PC-3 (cell line): ENCODE data around the gene CD9. TPM values are rescaled to one million over a fixed set of nuclear protein-coding genes. Genes with fewer than 3 reads are reported as not detected.

Source experiments
- ATAC-seq: fragments of 200-7000 bp; cut with Tn5 transposase; 2 replicates; pipeline ENCODE4 v1.9.1; 2020; ENCODE audit warnings: mild to moderate bottlenecking, moderate library complexity
- BruUV-seq: library from RNA; stranded (reverse); fragments of 400-500 nt; replicated peaks from 2 replicates; lab custom pipeline; 2021; lab: Mats Ljungman, UMichigan
- CTCF ChIA-PET: fragments of 300-600 bp; sonication (Branson Sonifier 250); formaldehyde crosslinking; loops from one replicate; lab custom pipeline; 2022; ENCODE audit warnings: antibody characterized with exemption; lab: Charles Lee
- POLR2A ChIA-PET: fragments of 300-600 bp; sonication (Branson Sonifier 250); formaldehyde crosslinking; loops from one replicate; lab custom pipeline; 2022; ENCODE audit warnings: antibody characterized with exemption; ENCODE audit not compliant: unreplicated experiment; lab: Charles Lee
- DNase-seq: peaks from one replicate; pipeline ENCODE4 v3.0.0-alpha.2; 2015
- H2AFZ ChIP-seq: fragments of 300-600 bp; sonication (generic); 2 replicates; pipeline ENCODE4 v1.6.0; 2016; ENCODE audit warnings: antibody characterized with exemption, low read length
- H3F3A ChIP-seq: fragments of 300-600 bp; sonication (generic); one replicate; pipeline ENCODE4 v1.6.0; 2017; ENCODE audit warnings: antibody characterized with exemption, low read length, control low read depth, mild to moderate bottlenecking; ENCODE audit not compliant: unreplicated experiment
- H3K27ac ChIP-seq: fragments of 300-600 bp; sonication (generic); 2 replicates; pipeline ENCODE4 v1.5.1; 2016; ENCODE audit warnings: mild to moderate bottlenecking, low read length
- H3K27me3 ChIP-seq: fragments of 300-600 bp; sonication (generic); 2 replicates; pipeline ENCODE4 v1.6.1; 2016; ENCODE audit warnings: low read length, mixed read lengths
- H3K36me3 ChIP-seq: fragments of 300-600 bp; sonication (generic); 2 replicates; pipeline ENCODE4 v1.6.1; 2016; ENCODE audit warnings: low read depth, mixed run types, low read length, mixed read lengths
- H3K4me1 ChIP-seq: fragments of 300-600 bp; sonication (generic); 2 replicates; pipeline ENCODE4 v1.5.1; 2016; ENCODE audit warnings: low read length; ENCODE audit not compliant: insufficient read depth
- H3K4me2 ChIP-seq: fragments of 300-600 bp; sonication (generic); 2 replicates; pipeline ENCODE4 v1.6.0; 2016; ENCODE audit warnings: low read length
- H3K4me3 ChIP-seq: fragments of 300-600 bp; sonication (generic); 2 replicates; pipeline ENCODE4 v1.5.1; 2016; ENCODE audit warnings: mild to moderate bottlenecking, low read length, mixed read lengths
- H3K79me2 ChIP-seq: fragments of 300-600 bp; sonication (generic); 2 replicates; pipeline ENCODE4 v1.6.1; 2017; ENCODE audit warnings: low read length, mixed read lengths
- H3K9ac ChIP-seq: fragments of 300-600 bp; sonication (generic); 2 replicates; pipeline ENCODE4 v1.6.0; 2016; ENCODE audit warnings: mild to moderate bottlenecking, low read length
- H3K9me2 ChIP-seq: fragments of 300-600 bp; sonication (generic); replicated peaks from 2 replicates; pipeline ENCODE4 v1.6.1; 2016; ENCODE audit warnings: mixed run types, low read length, mixed read lengths
- H3K9me3 ChIP-seq: fragments of 300-600 bp; sonication (generic); 2 replicates; pipeline ENCODE4 v1.6.1; 2016; ENCODE audit warnings: low read length, mixed read lengths
- H4K20me1 ChIP-seq: fragments of 300-600 bp; sonication (generic); 2 replicates; pipeline ENCODE4 v1.6.1; 2016; ENCODE audit warnings: low read length, mixed read lengths
- CTCF ChIP-seq: fragments of 300-600 bp; sonication (generic); conservative IDR thresholded peaks from 2 replicates; pipeline ENCODE4 v1.5.1; 2017; ENCODE audit warnings: antibody characterized with exemption, low read depth, mild to moderate bottlenecking, low read length
- EZH2 ChIP-seq: fragments of 300-600 bp; sonication (generic); IDR thresholded peaks from one replicate; pipeline ENCODE4 v1.6.1; 2017; ENCODE audit warnings: antibody characterized with exemption, mild to moderate bottlenecking, low read length; ENCODE audit not compliant: unreplicated experiment
- EZH2phosphoT487 ChIP-seq: fragments of 300-600 bp; sonication (generic); IDR thresholded peaks from 2 replicates; pipeline ENCODE4 v1.6.1; 2018; ENCODE audit warnings: mild to moderate bottlenecking, antibody characterized with exemption, low read length, borderline replicate concordance
- intact Hi-C: fragments of 100-400 bp; cut with micrococcal nuclease; formaldehyde crosslinking; loops from 2 replicates; pipeline ENCODE4 v1.9.0; 2023
- total RNA-seq: library from RNA; depleted of rRNA; stranded (reverse); fragments of >200 nt; gene quantifications from 2 replicates; pipeline ENCODE4 v1.2.3, GENCODE V29; 2014

The CD9 gene
- total RNA-seq, 1 experiment from 2014 or later: 174 TPM

DNA sequence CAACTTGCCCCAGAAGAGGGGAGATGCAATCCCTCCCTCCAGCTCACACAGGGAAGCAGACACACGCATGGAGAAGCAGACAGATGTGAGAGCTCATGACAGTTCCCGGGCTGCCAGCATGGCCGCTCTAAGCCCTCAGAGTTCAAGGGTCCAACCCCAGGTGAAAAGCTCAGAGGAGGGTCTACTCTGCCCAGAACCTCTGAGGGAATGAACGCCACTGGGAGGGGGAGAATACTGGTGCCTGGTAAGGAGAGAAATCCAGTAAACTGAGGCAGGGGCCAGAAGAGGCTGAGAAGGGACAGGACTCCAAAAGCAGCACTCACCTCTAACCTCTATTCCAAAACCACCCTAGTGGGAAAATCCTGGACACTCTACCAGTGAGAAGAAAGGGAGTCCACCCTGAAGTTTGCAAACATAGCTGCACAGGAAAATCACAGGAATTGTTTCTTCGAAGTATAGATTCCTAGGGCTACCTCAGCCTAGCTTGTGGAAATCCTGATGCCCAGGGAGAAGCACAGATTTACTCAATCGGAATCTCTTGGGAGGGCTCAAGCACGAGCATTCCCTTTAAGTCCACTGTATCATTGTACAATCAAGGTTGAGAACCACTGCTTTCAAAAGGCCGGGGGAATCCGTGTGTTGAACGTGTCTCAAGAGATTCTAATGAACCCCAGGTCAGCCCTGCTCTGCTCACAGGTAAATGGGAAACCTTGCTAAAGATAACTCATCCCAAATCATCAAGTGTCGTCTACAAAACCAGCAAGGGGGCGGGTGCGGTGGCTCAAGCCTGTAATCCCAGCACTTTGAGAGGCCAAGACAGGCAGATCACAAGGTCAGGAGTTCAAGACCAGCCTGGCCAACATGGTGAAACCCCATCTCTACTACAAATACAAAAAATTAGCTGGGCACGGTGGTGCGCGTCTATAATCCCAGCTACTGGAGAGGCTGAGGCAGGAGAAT, 76.0 kb downstream of the CD9 start:
- Histone ChIP-seq H3K27ac (no peak overlapping the region), H3K9me3 (no peaks in the 10 kb centered on the region), H3K79me2 (no peaks in the 10 kb centered on the region), H3K27me3 (no peaks in the 10 kb centered on the region), H3K4me2 (no peak overlapping the region), H2AFZ (no peak overlapping the region), H3K36me3 (no peaks in the 10 kb centered on the region), H4K20me1 (no peaks in the 10 kb centered on the region), H3K9me2 (no peaks in the 10 kb centered on the region), H3K9ac (no peak overlapping the region), H3K4me3 (no peak overlapping the region), H3F3A (no peaks in the 10 kb centered on the region), H3K4me1 (peaks cover 71% of the 10 kb centered on the region)
- BruUV-seq: no TSS peak
- ATAC-seq: no peak
- intact Hi-C loops: no loop called here
- TF ChIP-seq EZH2: no peak
- TF ChIP-seq EZH2phosphoT487: no peak
- TF ChIP-seq CTCF: no peak
- POLR2A ChIA-PET: no interaction called here
- DNase-seq: no peak
- CTCF ChIA-PET: interaction anchor here (4.4 kb wide), 1 partner anchor 81 kb away, joined by 31 read pairs; no protein-coding TSS in a partner anchor

DNA sequence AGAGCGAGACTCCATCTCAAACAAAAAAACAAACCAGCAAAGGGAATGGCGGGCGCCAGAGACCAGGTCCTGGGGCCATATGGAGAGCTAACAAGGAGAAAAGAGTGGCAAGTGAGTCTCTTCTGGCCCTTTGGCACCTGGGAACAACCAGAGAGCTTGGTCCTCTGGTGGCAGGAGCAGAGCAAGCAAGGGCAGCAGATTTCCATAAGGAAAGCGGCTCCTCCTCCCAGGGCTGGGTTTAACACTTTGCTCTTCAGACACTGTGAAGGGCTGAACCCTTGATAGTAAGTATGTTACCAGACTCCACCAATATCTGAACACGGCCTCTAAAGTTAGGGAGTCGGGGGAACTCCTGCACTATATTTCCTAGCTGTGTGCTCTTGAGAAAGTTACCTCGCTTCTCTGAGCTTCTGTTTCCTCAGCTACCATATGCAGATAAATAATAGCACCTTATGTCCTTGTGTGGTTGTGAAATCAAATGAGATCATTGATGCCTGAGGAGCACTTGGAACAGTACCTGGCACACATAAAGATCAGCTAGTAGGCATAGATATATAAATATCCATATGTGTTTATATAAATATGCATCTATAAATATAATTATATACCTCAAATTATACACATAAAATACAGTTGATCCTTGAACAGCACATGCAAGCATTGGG, 76.9 kb downstream of the CD9 start:
- H3F3A ChIP-seq: no peaks in the 10 kb centered on the region
- H3K79me2 ChIP-seq: no peaks in the 10 kb centered on the region
- TF ChIP-seq EZH2: no peak
- intact Hi-C loops: no loop called here
- ChIA-PET CTCF (interaction anchor here (2.3 to 4.4 kb wide), 2 partner anchors 47 to 82 kb away, joined by 15 to 31 read pairs; no protein-coding TSS in a partner anchor), POLR2A (no interaction called here)
- no TSS peak for BruUV-seq
- H3K9me2 ChIP-seq: no peaks in the 10 kb centered on the region
- peak overlapping the region; percentile 100 for H3K27ac ChIP-seq
- H3K4me1 ChIP-seq: peaks cover 74% of the 10 kb centered on the region
- no peaks in the 10 kb centered on the region for H3K36me3 ChIP-seq
- no peaks in the 10 kb centered on the region for H3K27me3 ChIP-seq
- H3K4me3 ChIP-seq: no peak overlapping the region
- ATAC-seq: no peak
- H3K4me2 ChIP-seq: peak overlapping the region; percentile 95; the same call in 1 of the 2 replicates
- H4K20me1 ChIP-seq: no peaks in the 10 kb centered on the region
- H2AFZ ChIP-seq: no peak overlapping the region
- H3K9me3 ChIP-seq: no peaks in the 10 kb centered on the region
- no peak overlapping the region for H3K9ac ChIP-seq
- DNase-seq: peak; percentile 35

DNA sequence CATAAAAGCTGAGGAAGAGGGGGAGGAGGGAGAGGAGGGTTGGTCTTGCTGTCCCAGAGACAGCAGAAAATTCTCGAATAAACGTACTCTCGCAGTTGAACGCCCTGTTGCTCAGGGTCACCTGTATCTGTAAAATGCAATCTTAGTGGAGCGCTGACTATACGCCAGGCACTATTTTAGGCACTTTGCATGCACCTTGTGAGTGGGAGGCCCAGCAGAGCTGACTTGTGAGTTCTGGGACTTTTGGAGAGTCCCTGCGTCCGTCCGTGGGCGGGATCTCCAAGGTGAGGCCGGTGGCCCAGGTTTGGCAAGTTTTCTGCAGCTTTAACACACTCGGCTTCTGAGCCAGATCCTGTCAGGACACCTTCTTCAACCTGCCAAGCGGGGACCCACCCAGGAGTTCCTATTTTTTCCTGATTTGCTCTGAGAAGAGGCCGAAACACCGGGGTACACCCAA, 77.8 kb downstream of the CD9 start:
- CTCF ChIA-PET: interaction anchor here (1.1 to 4.4 kb wide), 5 partner anchors 48 to 211 kb away, joined by 3 to 31 read pairs (median 6); no protein-coding TSS in a partner anchor
- Histone ChIP-seq H3K4me2 (peak overlapping the region; percentile 95), H4K20me1 (no peaks in the 10 kb centered on the region), H3K9me3 (no peaks in the 10 kb centered on the region), H3K27ac (peak overlapping the region; percentile 100), H3K9me2 (no peaks in the 10 kb centered on the region), H3K79me2 (no peaks in the 10 kb centered on the region), H3K4me3 (peak overlapping the region; percentile 69), H3K36me3 (no peaks in the 10 kb centered on the region), H3K4me1 (peaks cover 67% of the 10 kb centered on the region), H3K27me3 (no peaks in the 10 kb centered on the region), H2AFZ (peak overlapping the region; percentile 68; the same call in 1 of the 2 replicates), H3K9ac (peak overlapping the region; percentile 100), H3F3A (no peaks in the 10 kb centered on the region)
- BruUV-seq: TSS peak; percentile 60
- intact Hi-C loops: no loop called here
- DNase-seq: peak; percentile 69
- TF ChIP-seq EZH2phosphoT487 (no peak), EZH2 (no peak), CTCF (no peak)
- POLR2A ChIA-PET: interaction anchor here (0.6 to 0.7 kb wide), 2 partner anchors 10 to 270 kb away, joined by 3 read pairs; no protein-coding TSS in a partner anchor
- peak; percentile 9 for ATAC-seq
